HG02840 (cell line): ENCODE data around the gene GREB1L.

ENCODE experiments used
- ATAC-seq: cut with Tn5 transposase; IDR thresholded peaks from one replicate; pipeline ENCODE4 v1.9.1; 2021; ENCODE audit warnings: mild to moderate bottlenecking, moderate library complexity, moderate number of reproducible peaks; ENCODE audit not compliant: unreplicated experiment, low FRiP score

Gene GREB1L

GRCh38 chr18:21538230-21538629 lies 296.2 kb downstream of the GREB1L start:
- ATAC-seq = no peak

GRCh38 chr18:21546423-21546822 lies 304.4 kb downstream of the GREB1L start:
- ATAC-seq = no peak

GRCh38 chr18:21548647-21549046 lies 306.6 kb downstream of the GREB1L start:
- no peak for ATAC-seq

- no peak for ATAC-seq
Observed at GRCh38 chr18:21550510-21550970, 308.5 kb downstream of the GREB1L start.

GRCh38 chr18:21557607-21558253 lies 315.7 kb downstream of the GREB1L start:
- ATAC-seq = no peak

GRCh38 chr18:21559195-21559594 lies 317.2 kb downstream of the GREB1L start:
- no peak for ATAC-seq

GRCh38 chr18:21571772-21572171 lies 329.7 kb downstream of the GREB1L start:
- ATAC-seq = no peak
